Spinal cord (tissue), 10 donors: ENCODE data around the gene SPATA25. TPM values are rescaled to one million over a fixed set of nuclear protein-coding genes. Genes with fewer than 3 reads are reported as not detected.
"Not testable (repeated sequence)": the region's sequence is repeated elsewhere in the genome, so short reads cannot be mapped to it uniquely, and the experiment has no call there.

ENCODE experiments used
- DNase-seq, 6 donors: peaks; one replicate each; pipeline versions ENCODE4 v3.0.0 to v3.0.0-alpha.2; 2013 to 2015; ENCODE audit warnings: low spot score in 6 of 6, low read depth in 4 of 6
- H3K27ac ChIP-seq: one replicate; pipeline ENCODE4 v1.5.1; 2013; ENCODE audit warnings: low read depth, low read length, control low read depth
- H3K27me3 ChIP-seq: one replicate; pipeline ENCODE4 v1.6.1; 2013; ENCODE audit warnings: low read length; ENCODE audit not compliant: control insufficient read depth, insufficient read depth
- H3K36me3 ChIP-seq: one replicate; pipeline ENCODE4 v1.6.1; 2013; ENCODE audit warnings: low read length; ENCODE audit not compliant: control insufficient read depth, insufficient read depth
- H3K4me1 ChIP-seq: one replicate; pipeline ENCODE4 v1.6.1; 2013; ENCODE audit warnings: low read length; ENCODE audit not compliant: control insufficient read depth, insufficient read depth
- H3K4me3 ChIP-seq: one replicate; pipeline ENCODE4 v1.5.1; 2013; ENCODE audit warnings: low read depth, low read length, control low read depth
- H3K9me3 ChIP-seq: one replicate; pipeline ENCODE4 v1.6.1; 2013; ENCODE audit warnings: low read length; ENCODE audit not compliant: control insufficient read depth, insufficient read depth
- WGBS: methylation state at CpG from one replicate; pipeline ENCODE4 v1.1.5; 2013; ENCODE audit warnings: missing lambda C conversion rate; ENCODE audit not compliant: insufficient coverage; 5-methylcytosine and 5-hydroxymethylcytosine counted together
- polyA plus RNA-seq, 2 donors: library from polyadenylated mRNA; unstranded; fragments of 120-200 nt; gene quantifications; one replicate each; pipeline ENCODE4 v1.2.1, GENCODE V29; 2013; ENCODE audit not compliant: insufficient read length in 2 of 2
- total RNA-seq, 2 donors: library from RNA; depleted of rRNA in 1 of 2; stranded (reverse); fragments of 120-200 nt in 1 of 2; fragments of >200 nt in 1 of 2; gene quantifications; one replicate each; pipeline versions ENCODE4 v1.2.3 to v1.2.4, GENCODE V29; 2013 to 2014
- donor health status: healthy.

The SPATA25 gene
- total and polyA plus RNA-seq, 4 donors, result 1.3 to 5.6 (median 2.8) TPM

DNA sequence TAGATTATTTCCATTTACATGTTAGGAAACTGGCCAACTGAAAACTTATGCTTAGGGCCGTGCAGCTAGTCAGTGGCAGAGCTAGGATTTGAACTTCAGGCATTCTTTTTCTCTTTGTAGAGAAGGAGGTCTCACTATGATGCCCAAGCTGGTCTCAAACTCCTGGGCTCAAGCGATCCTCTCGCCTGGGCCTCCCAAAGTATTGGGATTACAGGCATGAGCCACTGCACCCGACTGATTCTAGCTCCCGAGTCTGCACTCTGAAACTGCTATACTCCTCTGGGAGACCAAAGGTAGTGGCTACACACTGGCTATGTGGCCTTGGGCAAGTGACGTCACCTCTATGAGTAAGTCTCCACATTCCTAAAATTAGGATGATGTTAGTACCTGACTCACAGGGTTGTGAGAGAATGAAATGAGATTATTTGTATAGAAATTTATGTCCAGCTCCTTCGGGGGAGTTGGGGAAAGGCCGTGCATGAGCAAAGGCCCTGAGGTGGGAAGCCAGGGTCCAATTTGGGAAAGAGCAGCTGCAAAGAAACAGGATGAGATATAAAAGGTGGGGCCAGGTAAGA, 18.2 kb upstream of the SPATA25 start:
- DNase-seq, result no peak
- 92% methylated on average over 7 of the region's 8 CpGs for WGBS
- Histone ChIP-seq H3K36me3 (peaks cover 63% of the 10 kb centered on the region), H3K4me1 (peaks cover 15% of the 10 kb centered on the region), H3K4me3 (no peak overlapping the region), H3K27ac (no peak overlapping the region), H3K27me3 (no peaks in the 10 kb centered on the region), H3K9me3 (no peaks in the 10 kb centered on the region)

DNA sequence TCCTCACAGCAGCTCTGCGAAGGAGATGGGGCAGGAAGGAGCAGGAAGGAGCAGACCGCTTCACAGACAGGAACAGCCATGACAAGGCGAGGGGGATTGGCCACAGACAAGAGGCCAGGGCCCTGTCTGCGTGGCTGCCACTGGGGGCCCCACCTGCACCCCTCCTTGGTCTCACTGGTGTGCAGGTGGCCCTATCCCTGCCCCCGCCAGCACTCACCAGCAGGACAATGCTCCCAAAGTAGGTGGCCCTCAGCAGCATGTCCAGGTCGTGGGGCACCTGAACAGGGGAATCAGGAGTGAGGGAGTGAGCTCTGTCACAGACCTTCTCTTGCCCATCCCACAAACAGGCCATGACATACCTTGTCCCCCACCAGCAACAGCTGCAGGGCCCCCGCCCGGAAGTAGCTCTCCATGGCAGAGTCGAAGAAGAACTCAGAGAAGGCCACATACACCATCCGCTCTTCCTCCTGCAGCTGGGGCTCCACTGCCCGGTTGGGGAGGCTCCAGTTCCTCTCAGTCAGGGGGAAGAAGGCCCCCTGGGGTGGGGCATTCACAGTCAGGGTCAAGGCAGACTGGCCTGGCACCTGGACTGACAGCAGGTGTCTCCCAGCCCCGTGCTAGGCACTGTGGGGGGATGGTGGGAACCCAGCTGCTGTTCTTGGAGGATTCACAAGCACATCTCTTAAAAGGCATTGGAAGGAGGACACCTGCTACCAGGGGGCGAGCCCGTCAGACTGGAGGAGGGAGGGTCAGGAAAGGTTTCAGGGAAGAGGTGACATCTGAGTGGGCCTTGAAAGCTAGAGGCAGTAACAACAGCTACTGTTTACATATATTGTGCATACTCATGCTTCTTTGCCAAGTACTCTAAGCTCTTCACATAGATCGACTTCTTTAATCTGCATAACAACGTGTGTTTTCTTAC, 17.4 kb upstream of the SPATA25 start:
- Histone ChIP-seq H3K4me1 (peaks cover 8% of the 10 kb centered on the region), H3K9me3 (no peaks in the 10 kb centered on the region), H3K36me3 (peaks cover 70% of the 10 kb centered on the region), H3K4me3 (no peak overlapping the region), H3K27me3 (no peaks in the 10 kb centered on the region), H3K27ac (no peak overlapping the region)
- no peak for DNase-seq
- WGBS, result 88% methylated on average over 14 of the region's 16 CpGs

- H3K36me3 ChIP-seq, result peaks cover 74% of the 10 kb centered on the region
- DNase-seq, result no peak
Observed at GRCh38 chr20:45902199-45902701, 14.8 kb upstream of the SPATA25 start.

DNA sequence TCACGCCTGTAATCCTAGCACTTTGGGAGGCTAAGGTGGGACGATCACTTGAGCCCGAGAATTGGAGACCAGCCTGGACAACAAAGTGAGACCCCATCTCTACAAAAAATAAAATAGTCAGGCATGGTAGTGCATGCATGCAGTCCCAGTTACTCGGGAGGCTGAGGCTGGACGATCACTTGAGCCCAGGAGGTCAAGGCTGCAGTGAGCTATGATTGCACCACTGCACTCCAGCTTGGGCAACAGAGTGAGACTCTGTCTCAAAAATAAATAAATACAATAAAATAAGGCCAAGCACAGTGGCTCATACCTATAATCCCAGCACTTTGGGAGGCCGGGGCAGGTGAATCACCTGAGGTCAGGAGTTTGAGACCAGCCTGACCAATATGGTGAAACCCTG, 13.9 kb upstream of the SPATA25 start:
- not testable (repeated sequence) for H3K27ac ChIP-seq, H3K9me3 ChIP-seq, H3K27me3 ChIP-seq, DNase-seq, H3K4me1 ChIP-seq, H3K4me3 ChIP-seq
- 100% methylated on average over 4 of the region's 6 CpGs for WGBS
- H3K36me3 ChIP-seq, result peaks cover 78% of the 10 kb centered on the region

More at GRCh38 chr20:45902199-45902701, 14.8 kb upstream of the SPATA25 start:
- Histone ChIP-seq H3K9me3 (no peaks in the 10 kb centered on the region), H3K27me3 (no peaks in the 10 kb centered on the region), H3K4me1 (no peaks in the 10 kb centered on the region), H3K27ac (no peak overlapping the region), H3K4me3 (no peak overlapping the region)
- WGBS, result 88% methylated on average over 6 of the region's 14 CpGs

DNA sequence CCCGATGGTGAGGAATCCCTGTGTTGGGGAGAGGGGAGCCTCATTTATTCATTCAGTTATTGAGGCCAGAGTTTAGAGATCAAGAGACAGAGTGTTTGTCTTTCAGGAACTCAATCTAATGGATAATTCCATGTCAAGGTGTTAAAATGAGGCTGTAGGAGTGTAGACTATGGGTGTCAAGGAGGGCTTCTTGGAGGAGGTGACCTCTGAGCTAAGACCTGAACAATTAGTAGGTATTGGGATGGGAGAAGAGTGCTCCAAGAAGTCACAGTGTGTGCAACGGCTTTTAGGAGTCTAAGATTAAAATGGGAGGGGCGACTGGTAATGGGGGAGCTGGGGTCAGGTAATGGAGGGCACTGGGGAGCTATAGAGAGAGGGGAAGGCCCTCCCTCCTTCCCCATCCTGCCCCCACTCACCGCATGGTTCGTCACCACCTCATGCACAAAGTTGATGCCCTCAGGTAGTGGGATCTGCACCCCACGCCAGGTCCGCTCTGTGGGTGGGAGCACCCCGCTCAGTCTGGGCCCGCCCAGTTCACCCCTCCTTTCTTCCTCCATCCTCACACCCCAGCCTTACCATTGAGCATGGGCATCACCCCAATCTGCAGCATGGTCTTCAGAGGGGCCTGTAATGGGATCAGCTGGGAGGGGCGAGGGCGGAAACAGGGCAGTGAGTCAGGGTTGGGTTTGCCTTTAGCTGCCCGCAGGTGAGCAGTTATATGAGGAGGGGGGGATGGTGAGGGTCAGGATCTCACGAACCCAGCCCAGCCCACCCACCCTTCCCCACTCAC, 11.8 kb upstream of the SPATA25 start:
- WGBS, result 90% methylated on average over 8 of the region's 13 CpGs
- Histone ChIP-seq H3K4me1 (no peaks in the 10 kb centered on the region), H3K27me3 (no peaks in the 10 kb centered on the region), H3K9me3 (no peaks in the 10 kb centered on the region), H3K4me3 (no peak overlapping the region), H3K36me3 (peaks cover 79% of the 10 kb centered on the region), H3K27ac (no peak overlapping the region)
- no peak for DNase-seq

- 77% methylated on average over 12 of the region's 12 CpGs for WGBS
- no peak overlapping the region for H3K27ac ChIP-seq
- no peaks in the 10 kb centered on the region for H3K27me3 ChIP-seq
- H3K36me3 ChIP-seq, result peaks cover 75% of the 10 kb centered on the region
- H3K4me3 ChIP-seq, result no peak overlapping the region
- DNase-seq, result no peak
- no peaks in the 10 kb centered on the region for H3K4me1 ChIP-seq
- H3K9me3 ChIP-seq, result no peaks in the 10 kb centered on the region
Observed at GRCh38 chr20:45898285-45898684, 10.9 kb upstream of the SPATA25 start.

- WGBS, result 80% methylated on average over 7 of the region's 7 CpGs
- Histone ChIP-seq H3K9me3 (no peaks in the 10 kb centered on the region), H3K4me3 (no peak overlapping the region), H3K4me1 (peaks cover 3% of the 10 kb centered on the region), H3K27me3 (no peaks in the 10 kb centered on the region), H3K27ac (no peak overlapping the region), H3K36me3 (peaks cover 74% of the 10 kb centered on the region)
- DNase-seq, result no peak
Observed at GRCh38 chr20:45897692-45898091, 10.3 kb upstream of the SPATA25 start.

GRCh38 chr20:45897289-45897688, 9.9 kb upstream of the SPATA25 start:
- no peak overlapping the region for H3K4me3 ChIP-seq

GRCh38 chr20:45896641-45897161, 9.3 kb upstream of the SPATA25 start:
- H3K4me1 ChIP-seq, result peaks cover 13% of the 10 kb centered on the region
- no peaks in the 10 kb centered on the region for H3K9me3 ChIP-seq
- DNase-seq, result no peak
- H3K27ac ChIP-seq, result no peak overlapping the region
- 94% methylated on average over 9 of the region's 14 CpGs for WGBS
- H3K27me3 ChIP-seq, result no peaks in the 10 kb centered on the region
- no peak overlapping the region for H3K4me3 ChIP-seq
- H3K36me3 ChIP-seq, result peaks cover 68% of the 10 kb centered on the region

More at GRCh38 chr20:45897289-45897688, 9.9 kb upstream of the SPATA25 start:
- no peak for DNase-seq
- WGBS, result no CpG with 5 or more reads among the region's 2 CpGs
- H3K27ac ChIP-seq, result no peak overlapping the region
- H3K27me3 ChIP-seq, result no peaks in the 10 kb centered on the region
- no peaks in the 10 kb centered on the region for H3K9me3 ChIP-seq
- H3K4me1 ChIP-seq, result peaks cover 7% of the 10 kb centered on the region
- peaks cover 73% of the 10 kb centered on the region for H3K36me3 ChIP-seq
